Measurements from ENCODE around the gene RAB28.

The RAB28 gene

GRCh38 chr4:13347517-13348125, 136.5 kb downstream of the RAB28 start:
- TF ChIP-seq CTCF (IDR thresholded peaks at IDR 0.05; ENCODE audit: low read depth, low read length) = no peak
- peak in 1 of 2 donors; percentile 47 for DNase-seq (ENCODE audit: low read depth in 2 of 2)
- H3K4me3 ChIP-seq (replicated peaks in 1 of 2; ENCODE audit: low read depth in 2 of 2, low read length in 2 of 2) = no peak overlapping the region

GRCh38 chr4:13344216-13344615, 139.9 kb downstream of the RAB28 start:
- TF ChIP-seq CTCF (IDR thresholded peaks at IDR 0.05; ENCODE audit: low read depth, low read length) = no peak
- no peak for DNase-seq (ENCODE audit: low read depth in 2 of 2)
- H3K4me3 ChIP-seq (replicated peaks in 1 of 2; ENCODE audit: low read depth in 2 of 2, low read length in 2 of 2) = no peak overlapping the region

GRCh38 chr4:13340672-13341071, 143.5 kb downstream of the RAB28 start:
- no peak for DNase-seq (ENCODE audit: low read depth in 2 of 2)
- H3K4me3 ChIP-seq (replicated peaks in 1 of 2; ENCODE audit: low read depth in 2 of 2, low read length in 2 of 2) = no peak overlapping the region
- no peak for TF ChIP-seq CTCF (IDR thresholded peaks at IDR 0.05; ENCODE audit: low read depth, low read length)

GRCh38 chr4:13331827-13332226, 152.3 kb downstream of the RAB28 start:
- no peak overlapping the region for H3K4me3 ChIP-seq (replicated peaks in 1 of 2; ENCODE audit: low read depth in 2 of 2, low read length in 2 of 2)
- TF ChIP-seq CTCF (IDR thresholded peaks at IDR 0.05; ENCODE audit: low read depth, low read length) = no peak

GRCh38 chr4:13329963-13330362, 154.2 kb downstream of the RAB28 start:
- DNase-seq (ENCODE audit: low read depth in 2 of 2) = peak; percentile 44 to 50
- no peak for TF ChIP-seq CTCF (IDR thresholded peaks at IDR 0.05; ENCODE audit: low read depth, low read length)
- no peak overlapping the region for H3K4me3 ChIP-seq (replicated peaks in 1 of 2; ENCODE audit: low read depth in 2 of 2, low read length in 2 of 2)

More at GRCh38 chr4:13331827-13332226, 152.3 kb downstream of the RAB28 start:
- no peak for DNase-seq (ENCODE audit: low read depth in 2 of 2)

GRCh38 chr4:13329340-13329850, 154.7 kb downstream of the RAB28 start:
- no peak for DNase-seq (ENCODE audit: low read depth in 2 of 2)
- H3K4me3 ChIP-seq (replicated peaks in 1 of 2; ENCODE audit: low read depth in 2 of 2, low read length in 2 of 2) = no peak overlapping the region
- no peak for TF ChIP-seq CTCF (IDR thresholded peaks at IDR 0.05; ENCODE audit: low read depth, low read length)

- DNase-seq (ENCODE audit: low read depth in 2 of 2) = peak in 1 of 2 donors; percentile 30
- TF ChIP-seq CTCF (IDR thresholded peaks at IDR 0.05; ENCODE audit: low read depth, low read length) = no peak
- no peak overlapping the region for H3K4me3 ChIP-seq (replicated peaks in 1 of 2; ENCODE audit: low read depth in 2 of 2, low read length in 2 of 2)
These were observed 155.5 kb downstream of the RAB28 start for GRCh38 chr4:13328591-13328990.

All from cardiac fibroblast (primary cell).